HepG2 (cell line): ENCODE measurements around the gene ACTN3. TPM values are rescaled to one million over a fixed set of nuclear protein-coding genes. Genes with fewer than 3 reads are reported as not detected.

Experiments
- ARID3A ChIP-seq: IDR thresholded peaks from 2 replicates; pipeline ENCODE4 v1.6.1; 2012; ENCODE audit warnings: low read depth, low read length, improper control_type of control experiment
- ATF1 ChIP-seq: IDR thresholded peaks from 2 replicates; pipeline ENCODE4 v1.6.1; 2016; ENCODE audit warnings: mild to moderate bottlenecking, control low read depth
- BRD4 ChIP-seq: sonication (generic); formaldehyde crosslinking; IDR thresholded peaks from 2 replicates; pipeline ENCODE4 v1.4.0; 2020; ENCODE audit warnings: missing genetic modification reagents
- CREBL2 ChIP-seq: sonication (generic); formaldehyde crosslinking; IDR thresholded peaks from 2 replicates; pipeline ENCODE4 v1.8.1; 2023; ENCODE audit warnings: missing genetic modification reagents, mild to moderate bottlenecking, borderline replicate concordance
- DNMT3B ChIP-seq: conservative IDR thresholded peaks from 2 replicates; pipeline ENCODE4 v1.6.1; 2016; ENCODE audit warnings: missing biosample characterization, control low read depth
- EED ChIP-seq: sonication (generic); formaldehyde crosslinking; IDR thresholded peaks from 2 replicates; pipeline ENCODE4 v1.5.0; 2020; ENCODE audit warnings: mild to moderate bottlenecking, missing genetic modification reagents
- ELF1 ChIP-seq: sonication (generic); formaldehyde crosslinking; IDR thresholded peaks from 2 replicates; pipeline ENCODE4 v1.4.0; 2020; ENCODE audit warnings: missing genetic modification reagents
- FOXP1 ChIP-seq, 2 experiments: fragments of 450-650 bp in 1 of 2; IDR thresholded peaks; 2 replicates each; pipeline ENCODE4 v1.6.1; 2017 to 2018; ENCODE audit warnings: antibody characterized with exemption in 1 of 2
- GPN1 ChIP-seq: sonication (generic); formaldehyde crosslinking; IDR thresholded peaks from 2 replicates; pipeline ENCODE4 v1.5.1; 2020; ENCODE audit warnings: missing genetic modification reagents, borderline replicate concordance
- HCFC1 ChIP-seq: fragments of 150-350 bp; IDR thresholded peaks from 2 replicates; pipeline ENCODE4 v1.6.1; 2014; ENCODE audit warnings: low read depth, low read length
- MED8 ChIP-seq: sonication (generic); formaldehyde crosslinking; IDR thresholded peaks from 2 replicates; pipeline ENCODE4 v1.8.1; 2023; ENCODE audit warnings: mild to moderate bottlenecking, missing genetic modification reagents; ENCODE audit not compliant: insufficient replicate concordance
- MTA1 ChIP-seq: sonication (generic); formaldehyde crosslinking; IDR thresholded peaks from 2 replicates; pipeline ENCODE4 v1.4.0; 2020; ENCODE audit warnings: missing genetic modification reagents, mild to moderate bottlenecking, borderline replicate concordance
- PAX8 ChIP-seq: sonication (generic); formaldehyde crosslinking; IDR thresholded peaks from 2 replicates; pipeline ENCODE4 v1.8.0; 2022; ENCODE audit warnings: mild to moderate bottlenecking, missing genetic modification reagents, borderline replicate concordance
- PBX2 ChIP-seq: IDR thresholded peaks from 2 replicates; pipeline ENCODE4 v1.6.1; 2016; ENCODE audit warnings: control low read depth
- PHF20 ChIP-seq: sonication (generic); formaldehyde crosslinking; IDR thresholded peaks from 2 replicates; pipeline ENCODE4 v1.5.0; 2020; ENCODE audit warnings: mild to moderate bottlenecking, missing genetic modification reagents
- POLR2AphosphoS2 ChIP-seq: IDR thresholded peaks from 2 replicates; pipeline ENCODE4 v1.6.1; 2011; ENCODE audit warnings: low read depth, low read length, improper control_type of control experiment
- RAD21 ChIP-seq: fragments of 450-650 bp; formaldehyde crosslinking; IDR thresholded peaks from 2 replicates; pipeline ENCODE4 v1.5.0; 2020; ENCODE audit warnings: mild to moderate bottlenecking
- REPIN1 ChIP-seq: sonication (generic); formaldehyde crosslinking; IDR thresholded peaks from 2 replicates; pipeline ENCODE4 v1.8.0; 2022; ENCODE audit warnings: missing genetic modification reagents, low read depth, mild to moderate bottlenecking, borderline replicate concordance
- SMAD9 ChIP-seq: sonication (generic); formaldehyde crosslinking; IDR thresholded peaks from 2 replicates; pipeline ENCODE4 v1.5.1; 2020; ENCODE audit warnings: mild to moderate bottlenecking, missing genetic modification reagents
- ZKSCAN8 ChIP-seq: IDR thresholded peaks from 2 replicates; pipeline ENCODE4 v1.6.1; 2016; ENCODE audit warnings: borderline replicate concordance, missing genetic modification reagents, missing compliant biosample characterization
- ZNF234 ChIP-seq: sonication (generic); formaldehyde crosslinking; conservative IDR thresholded peaks from 2 replicates; pipeline ENCODE4 v1.5.1; 2020; ENCODE audit warnings: mild to moderate bottlenecking, missing genetic modification reagents
- ZNF333 ChIP-seq: sonication (generic); formaldehyde crosslinking; IDR thresholded peaks from 2 replicates; pipeline ENCODE4 v1.4.0; 2020; ENCODE audit warnings: mild to moderate bottlenecking, missing genetic modification reagents, borderline replicate concordance
- ZNF501 ChIP-seq: sonication (generic); formaldehyde crosslinking; IDR thresholded peaks from 2 replicates; pipeline ENCODE4 v1.5.1; 2020; ENCODE audit warnings: mild to moderate bottlenecking, moderate library complexity, missing genetic modification reagents
- ZNF772 ChIP-seq: sonication (generic); formaldehyde crosslinking; IDR thresholded peaks from 2 replicates; pipeline ENCODE4 v1.5.0; 2020; ENCODE audit warnings: mild to moderate bottlenecking, missing genetic modification reagents
- ZNF850 ChIP-seq: sonication (generic); formaldehyde crosslinking; conservative IDR thresholded peaks from 2 replicates; pipeline ENCODE4 v1.9.0; 2021; ENCODE audit warnings: mild to moderate bottlenecking, missing genetic modification reagents
- ZNF891 ChIP-seq: sonication (generic); formaldehyde crosslinking; IDR thresholded peaks from 2 replicates; pipeline ENCODE4 v1.5.0; 2020; ENCODE audit warnings: mild to moderate bottlenecking, missing genetic modification reagents
- polyA plus RNA-seq, 8 experiments: library from polyadenylated mRNA; depleted of rRNA in 3 of 8; stranded (reverse) in 7 of 8; unstranded in 1 of 8; fragments of >200 nt; fragmentation: Illumina TruSeq in 4 of 8; extraction: Trizol in 4 of 8; gene quantifications; 2 replicates each; pipeline versions ENCODE4 v1.2.1 to v1.2.3, GENCODE V29; 2011 to 2016; ENCODE audit warnings: low read depth in 4 of 8, missing spikeins in 1 of 8, mixed read lengths in 1 of 8; ENCODE audit not compliant: insufficient read depth in 1 of 8
- total RNA-seq, 5 experiments: library from RNA; depleted of rRNA; stranded (reverse); fragments of >200 nt; fragmentation: Illumina TruSeq; extraction: Trizol; gene quantifications; 2 replicates each; pipeline ENCODE4 v1.2.3, GENCODE V29; 2016; ENCODE audit warnings: low read depth in 1 of 5
- TF ChIP-seq, protein P1 (sequence below): sonication (generic); formaldehyde crosslinking; IDR thresholded peaks from 2 replicates; pipeline ENCODE4 v1.5.0; 2020; ENCODE audit warnings: mild to moderate bottlenecking, missing genetic modification reagents, moderate library complexity

ACTN3 gene
- total and polyA plus RNA-seq, 2 of the 13 experiments (the other 11 are each of a cell fraction or from before 2014, with no cell fraction given), result 0.04 to 0.09 TPM

DNA sequence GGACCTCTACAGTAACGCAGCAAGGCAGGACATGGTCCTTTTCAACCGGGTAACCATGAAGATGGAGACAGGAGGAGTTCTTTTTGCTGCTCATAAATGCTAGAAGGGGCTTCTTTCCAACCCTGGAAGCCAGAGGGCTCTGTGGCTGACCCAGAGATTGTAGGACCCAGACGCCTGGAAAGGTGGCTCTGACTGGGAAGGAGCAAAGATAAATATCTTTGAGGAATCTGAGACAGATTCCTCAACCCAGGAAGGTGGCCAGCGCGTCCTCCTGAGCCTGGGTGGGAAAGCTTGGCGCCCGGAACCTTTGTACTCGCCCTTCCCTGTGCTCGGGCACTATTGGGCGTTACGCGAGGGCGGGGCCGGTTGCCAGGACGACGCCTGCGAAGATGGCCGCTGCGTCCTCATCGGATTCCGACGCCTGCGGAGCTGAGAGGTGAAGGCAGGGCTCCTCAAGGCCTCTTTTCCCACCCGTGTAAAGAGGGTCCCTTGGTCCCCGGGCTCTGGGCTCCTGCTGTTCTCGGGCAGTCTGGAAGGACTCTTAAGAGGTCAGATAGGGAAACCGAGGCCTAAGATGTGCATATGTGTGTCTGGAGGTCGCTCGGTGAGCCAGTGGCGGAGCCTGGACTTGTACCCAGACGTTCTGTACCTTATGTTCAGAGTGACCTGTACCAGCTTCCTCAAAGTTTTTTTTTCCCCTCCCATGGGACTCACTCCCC, 36.3 kb upstream of the ACTN3 start, which contains the start of gene BBS1 (continued):
- TF ChIP-seq ZNF850 (CRISPR knock-in tag) (no peak), SMAD9 (CRISPR knock-in tag) (0 out of 2 replicates have a peak, but pooled peaks have one; percentile 1), ZKSCAN8 (no peak), REPIN1 (peak; percentile 57; the same call in 1 of the 2 replicates), HCFC1 (peak; percentile 71), CREBL2 (CRISPR knock-in tag) (no peak), PBX2 (CRISPR knock-in tag) (no peak), BRD4 (CRISPR knock-in tag) (peak; percentile 87; the same call in 1 of the 2 replicates), FOXP1 (IDR thresholded peaks at IDR 0.05) (no peak), FOXP1 (CRISPR knock-in tag; IDR thresholded peaks at IDR 0.05) (peak; percentile 40; the same call in 1 of the 2 replicates), ATF1 (CRISPR knock-in tag) (no peak), ZNF333 (CRISPR knock-in tag) (no peak), ARID3A (no peak), GPN1 (no peak), ZNF772 (CRISPR knock-in tag) (peak; percentile 62; the same call in 1 of the 2 replicates), RAD21 (CRISPR knock-in tag) (peak; percentile 40; the same call in 1 of the 2 replicates), PAX8 (CRISPR knock-in tag) (no peak), MTA1 (CRISPR knock-in tag) (no peak), ELF1 (CRISPR knock-in tag) (peak; percentile 71), MED8 (CRISPR knock-in tag) (peak; percentile 72), ZNF501 (CRISPR knock-in tag) (peak; percentile 94), EED (CRISPR knock-in tag) (0 out of 2 replicates have a peak, but pooled peaks have one; percentile 57), DNMT3B (CRISPR knock-in tag) (0 out of 2 replicates have a peak, but pooled peaks have one; percentile 75), ZNF891 (CRISPR knock-in tag) (peak; percentile 61; the same call in 1 of the 2 replicates), PHF20 (CRISPR knock-in tag) (peak; percentile 90), POLR2AphosphoS2 (no peak), ZNF234 (CRISPR knock-in tag) (no peak)
- TF ChIP-seq, protein P1, sequence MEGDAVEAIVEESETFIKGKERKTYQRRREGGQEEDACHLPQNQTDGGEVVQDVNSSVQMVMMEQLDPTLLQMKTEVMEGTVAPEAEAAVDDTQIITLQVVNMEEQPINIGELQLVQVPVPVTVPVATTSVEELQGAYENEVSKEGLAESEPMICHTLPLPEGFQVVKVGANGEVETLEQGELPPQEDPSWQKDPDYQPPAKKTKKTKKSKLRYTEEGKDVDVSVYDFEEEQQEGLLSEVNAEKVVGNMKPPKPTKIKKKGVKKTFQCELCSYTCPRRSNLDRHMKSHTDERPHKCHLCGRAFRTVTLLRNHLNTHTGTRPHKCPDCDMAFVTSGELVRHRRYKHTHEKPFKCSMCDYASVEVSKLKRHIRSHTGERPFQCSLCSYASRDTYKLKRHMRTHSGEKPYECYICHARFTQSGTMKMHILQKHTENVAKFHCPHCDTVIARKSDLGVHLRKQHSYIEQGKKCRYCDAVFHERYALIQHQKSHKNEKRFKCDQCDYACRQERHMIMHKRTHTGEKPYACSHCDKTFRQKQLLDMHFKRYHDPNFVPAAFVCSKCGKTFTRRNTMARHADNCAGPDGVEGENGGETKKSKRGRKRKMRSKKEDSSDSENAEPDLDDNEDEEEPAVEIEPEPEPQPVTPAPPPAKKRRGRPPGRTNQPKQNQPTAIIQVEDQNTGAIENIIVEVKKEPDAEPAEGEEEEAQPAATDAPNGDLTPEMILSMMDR (CRISPR knock-in tag), result 0 out of 2 replicates have a peak, but pooled peaks have one; percentile 9
